GM21390 (cell line): Measurements from ENCODE around the gene ANKRD2.
"Not testable (repeated sequence)": the region's sequence is repeated elsewhere in the genome, so short reads cannot be mapped to it uniquely, and the experiment has no call there.

ENCODE experiments used
- ATAC-seq: cut with Tn5 transposase; IDR thresholded peaks from one replicate; pipeline ENCODE4 v1.9.1; 2021; ENCODE audit not compliant: unreplicated experiment

ANKRD2 gene

DNA sequence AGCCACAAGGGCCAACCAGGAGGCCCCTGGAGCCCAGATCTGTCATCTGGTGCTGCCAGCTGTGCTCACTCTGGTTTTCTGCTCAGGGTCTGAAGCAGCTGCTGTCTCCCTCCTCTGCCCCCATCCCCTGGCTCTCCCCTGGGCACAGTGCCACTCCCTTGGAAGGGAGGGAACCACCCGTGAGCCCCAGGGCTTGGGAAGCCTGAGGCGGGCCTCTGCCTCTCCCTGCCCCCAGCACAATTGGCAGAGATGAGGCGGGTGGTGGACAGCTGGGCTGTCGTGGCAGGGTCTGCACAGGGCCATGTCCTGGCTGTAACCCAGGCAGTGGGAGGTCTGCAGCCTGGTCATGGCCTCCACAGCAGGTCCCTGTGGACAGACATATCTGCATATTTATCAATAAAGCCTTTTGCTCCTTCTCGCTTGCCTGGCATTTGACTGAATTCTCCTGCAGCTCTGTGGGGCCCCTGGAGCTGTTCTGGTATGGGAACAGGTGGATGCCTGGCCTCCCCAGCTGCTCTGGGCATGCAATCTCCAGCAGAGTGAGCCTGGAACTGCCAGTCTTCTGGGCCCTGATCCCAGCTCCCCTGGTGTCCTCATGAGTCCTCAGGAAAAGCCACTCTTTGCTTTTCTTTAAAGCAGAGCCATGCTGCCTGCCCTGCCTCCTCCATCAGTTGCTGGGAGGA is 1.6 kb upstream of the ANKRD2 start:
- ATAC-seq: no peak

DNA sequence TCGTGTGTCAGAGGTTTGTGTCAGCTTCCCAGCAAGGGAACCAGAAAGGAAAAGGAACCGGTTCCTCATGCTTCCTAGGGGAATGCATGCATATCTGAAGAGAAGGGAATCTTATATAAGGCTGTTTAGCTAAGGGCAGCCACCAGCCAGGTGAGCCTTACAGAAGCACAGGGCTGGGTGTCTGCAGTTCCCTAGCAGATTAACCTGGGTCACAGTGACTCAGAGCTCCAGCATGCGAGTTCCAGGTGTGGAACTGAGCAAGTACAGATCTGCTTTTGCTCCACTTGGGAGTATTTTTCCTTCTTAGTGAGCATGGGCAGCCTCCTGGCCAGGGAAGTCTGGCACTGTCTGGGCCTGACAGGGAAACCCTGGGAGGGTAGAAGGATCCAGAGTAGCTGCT is 957 bp upstream of the ANKRD2 start:
- no peak for ATAC-seq

DNA sequence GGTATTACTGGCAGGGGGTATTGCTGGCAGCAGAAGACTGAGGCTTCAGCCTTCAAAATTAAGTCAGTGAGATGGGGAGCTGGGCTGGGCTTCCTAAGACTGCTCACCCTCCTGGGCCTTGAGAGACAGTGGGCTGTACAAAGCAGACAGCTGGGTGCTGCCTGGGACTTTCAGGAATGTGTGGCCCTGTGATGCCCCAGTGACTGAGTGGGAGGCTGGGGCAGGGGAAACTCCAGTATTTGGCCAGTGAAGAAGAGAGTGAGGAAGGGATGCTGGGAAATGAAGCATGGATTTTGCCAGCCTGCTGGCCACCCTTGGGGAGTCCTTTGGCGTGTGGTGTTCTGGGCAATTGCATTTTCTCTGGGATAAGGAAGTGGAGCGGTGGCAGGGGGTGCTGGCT is 442 bp downstream of the ANKRD2 start:
- ATAC-seq: no peak

DNA sequence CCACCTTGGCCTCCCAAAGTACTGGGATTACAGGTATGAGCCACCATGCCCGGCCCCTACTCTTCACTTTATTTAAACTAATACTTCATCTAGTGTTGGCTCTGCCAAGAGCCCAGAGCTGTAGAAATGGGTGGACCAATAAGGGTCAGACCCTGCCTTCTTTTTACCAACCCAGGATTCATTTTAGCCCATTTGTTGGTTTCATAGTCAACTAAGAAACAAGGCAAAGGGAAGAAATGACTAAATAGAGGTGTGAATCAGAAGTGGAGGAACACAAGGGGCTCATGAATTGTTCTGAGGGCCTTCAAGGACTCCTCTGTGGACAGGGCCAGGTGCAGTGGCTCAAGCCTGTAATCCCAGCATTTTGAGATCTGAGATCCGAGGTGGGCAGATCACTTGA is 1.1 kb downstream of the ANKRD2 start:
- ATAC-seq: no peak

DNA sequence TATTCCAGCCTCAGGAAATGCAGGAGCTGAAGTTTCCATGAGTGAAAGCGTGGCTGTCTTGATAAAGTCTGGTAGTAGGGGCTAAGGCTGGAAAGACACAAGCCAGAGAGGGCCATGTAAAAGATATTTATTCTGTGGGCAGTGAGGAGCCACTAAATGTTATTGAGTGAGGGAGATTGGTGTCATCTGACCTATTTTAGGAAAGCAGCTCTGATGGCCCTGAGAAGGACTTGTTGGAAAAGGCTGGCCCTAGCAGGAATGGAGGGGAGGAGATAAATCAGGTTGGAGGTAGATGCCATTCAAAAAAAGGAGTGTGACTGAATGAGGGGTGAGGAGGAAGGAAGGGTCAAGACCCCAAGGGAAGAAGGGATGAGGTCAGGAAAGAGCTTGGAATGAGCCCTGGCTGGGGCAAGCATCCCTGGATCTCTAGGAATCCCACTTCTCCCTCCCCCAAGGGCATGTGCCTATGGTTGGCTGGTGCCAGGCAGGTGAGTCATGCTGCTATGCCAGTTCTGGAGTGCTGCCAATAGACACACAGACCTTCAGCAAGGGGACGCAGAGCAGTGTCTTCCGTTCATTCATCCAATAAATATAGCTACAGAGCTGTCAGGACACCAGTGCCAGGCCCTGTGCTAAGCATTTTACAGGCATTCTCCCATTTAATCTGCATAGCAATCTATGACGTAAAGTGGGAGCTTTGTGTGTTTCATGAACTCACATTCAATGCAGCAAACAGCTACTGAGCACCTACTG is 2.0 kb downstream of the ANKRD2 start:
- ATAC-seq: no peak

DNA sequence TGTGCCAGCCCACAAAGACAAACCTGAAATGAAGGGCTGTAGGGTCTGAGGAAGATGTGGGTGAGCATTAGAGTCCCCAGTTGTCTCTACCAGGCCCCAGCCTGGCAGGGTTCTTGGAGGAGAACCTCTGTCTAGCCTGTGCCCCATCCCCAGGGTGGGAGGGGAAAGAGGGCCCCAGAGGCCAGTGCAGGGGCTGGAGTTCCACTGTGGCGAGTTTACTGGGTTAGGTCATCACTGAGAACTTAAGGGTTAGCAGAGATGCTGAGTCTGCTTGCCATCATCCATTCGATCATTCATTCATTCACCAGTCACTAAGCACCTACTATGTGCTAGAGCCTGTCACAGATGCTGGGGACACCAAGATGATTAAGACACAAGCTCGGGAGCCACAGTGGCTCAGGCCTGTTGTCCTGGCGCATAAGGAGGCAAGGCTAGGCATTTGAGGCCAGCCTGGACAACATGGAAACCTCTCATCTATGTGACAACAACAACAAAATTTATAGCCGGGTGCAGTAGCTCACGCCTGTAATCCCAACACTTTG is 2.6 kb downstream of the ANKRD2 start:
- ATAC-seq: no peak

DNA sequence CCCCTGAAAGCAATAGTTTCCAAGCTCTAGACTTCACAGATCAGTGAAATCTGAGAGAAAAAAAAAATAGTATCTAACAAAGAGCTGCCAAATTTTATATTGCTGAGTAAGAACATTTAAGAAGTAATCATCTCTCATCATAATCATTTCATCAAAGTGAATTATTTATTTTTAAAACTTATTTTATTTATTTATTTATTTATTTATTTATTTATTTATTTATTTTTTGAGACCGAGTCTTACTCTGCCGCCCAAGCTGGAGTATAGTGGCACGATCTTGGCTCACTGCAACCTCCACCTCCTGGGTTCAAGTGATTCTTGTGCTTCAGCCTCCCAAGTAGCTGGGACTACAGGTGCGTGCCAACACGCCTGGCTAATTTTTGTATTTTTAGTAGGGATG is 3.9 kb downstream of the ANKRD2 start:
- ATAC-seq: not testable (repeated sequence)

DNA sequence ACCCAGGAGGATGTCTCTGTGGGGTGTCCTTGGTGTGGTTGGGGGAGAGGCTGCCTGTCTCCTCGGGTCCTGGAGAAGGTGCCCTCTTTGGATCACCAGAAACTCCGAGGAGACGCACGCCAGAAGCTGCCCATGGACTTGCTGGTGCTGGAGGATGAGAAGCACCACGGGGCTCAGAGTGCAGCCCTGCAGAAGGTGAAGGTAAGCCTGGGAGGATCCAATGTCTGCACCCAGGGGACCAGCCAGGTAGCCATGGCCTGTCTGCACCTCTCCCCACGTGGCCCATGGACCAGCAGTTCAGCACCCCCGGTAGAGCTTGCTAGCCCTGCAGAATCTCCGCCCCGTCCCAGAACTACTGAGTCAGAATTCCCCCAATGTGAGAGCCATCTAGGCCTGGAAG is 5.1 kb downstream of the ANKRD2 start:
- ATAC-seq: no peak

DNA sequence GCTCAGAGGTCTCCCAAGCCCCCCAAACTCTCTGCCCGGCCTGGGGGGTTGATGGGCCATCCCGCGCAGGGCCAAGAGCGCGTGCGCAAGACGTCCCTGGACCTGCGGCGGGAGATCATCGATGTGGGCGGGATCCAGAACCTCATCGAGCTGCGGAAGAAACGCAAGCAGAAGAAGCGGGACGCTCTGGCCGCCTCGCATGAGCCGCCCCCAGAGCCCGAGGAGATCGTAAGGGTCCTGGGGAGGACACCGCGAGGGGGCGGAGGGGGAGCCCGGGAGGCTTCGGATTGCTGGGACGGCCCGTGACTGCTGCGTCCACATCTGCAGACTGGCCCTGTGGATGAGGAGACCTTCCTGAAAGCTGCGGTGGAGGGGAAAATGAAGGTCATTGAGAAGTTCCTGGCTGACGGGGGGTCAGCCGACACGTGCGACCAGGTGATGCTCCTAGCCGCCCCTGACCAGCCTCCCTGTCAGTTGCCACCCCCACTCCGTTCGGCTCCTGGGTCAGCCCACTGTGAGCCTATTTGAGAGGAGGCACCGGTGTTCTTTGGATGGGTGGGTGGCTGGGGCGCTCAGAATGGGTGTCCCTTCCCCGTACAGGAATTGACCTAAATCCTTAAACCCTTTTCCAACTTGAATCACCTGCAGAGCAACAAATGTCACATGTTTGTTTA is 5.7 kb downstream of the ANKRD2 start:
- no peak for ATAC-seq

DNA sequence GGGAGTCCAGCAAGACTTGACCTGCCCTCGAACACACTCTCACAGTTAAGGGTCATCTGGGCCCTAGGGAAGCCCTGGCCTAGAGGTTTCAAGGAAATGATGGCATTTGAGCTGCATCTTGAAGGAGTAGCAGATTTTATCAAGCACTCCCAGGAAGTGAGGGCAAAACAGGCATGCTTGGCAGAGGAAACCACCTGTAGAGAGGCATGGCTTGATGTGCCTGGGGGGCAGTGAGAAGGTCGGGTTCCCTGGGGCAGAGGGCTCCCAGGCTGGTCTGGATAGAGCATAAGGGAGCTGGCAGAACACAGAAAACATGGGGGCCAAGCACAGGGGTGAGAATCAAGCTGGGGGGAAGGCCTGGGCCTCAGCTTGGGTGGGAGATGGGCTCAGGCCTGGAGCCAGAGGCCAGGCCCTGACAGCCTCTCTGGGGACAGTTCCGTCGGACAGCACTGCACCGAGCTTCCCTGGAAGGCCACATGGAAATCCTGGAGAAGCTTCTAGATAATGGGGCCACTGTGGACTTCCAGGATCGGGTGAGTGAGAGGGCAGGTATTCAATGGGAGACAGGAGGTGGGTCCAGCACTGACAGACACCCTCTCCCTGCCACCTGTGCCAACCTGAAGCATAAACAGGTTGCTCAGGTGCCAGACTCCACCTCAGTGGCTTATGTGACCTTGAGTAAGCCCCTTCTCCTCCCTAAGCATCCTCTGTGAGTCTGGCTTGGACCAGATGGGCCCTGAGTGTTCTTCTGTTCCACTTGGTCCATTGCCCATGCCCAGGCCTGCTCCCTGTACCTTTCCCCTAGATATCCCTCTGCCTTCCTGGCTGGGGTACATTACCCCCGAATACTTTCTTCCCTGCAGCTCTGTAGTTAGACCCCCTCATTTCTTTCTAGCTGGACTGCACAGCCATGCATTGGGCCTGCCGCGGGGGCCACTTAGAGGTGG is 8.1 kb downstream of the ANKRD2 start:
- ATAC-seq: no peak

DNA sequence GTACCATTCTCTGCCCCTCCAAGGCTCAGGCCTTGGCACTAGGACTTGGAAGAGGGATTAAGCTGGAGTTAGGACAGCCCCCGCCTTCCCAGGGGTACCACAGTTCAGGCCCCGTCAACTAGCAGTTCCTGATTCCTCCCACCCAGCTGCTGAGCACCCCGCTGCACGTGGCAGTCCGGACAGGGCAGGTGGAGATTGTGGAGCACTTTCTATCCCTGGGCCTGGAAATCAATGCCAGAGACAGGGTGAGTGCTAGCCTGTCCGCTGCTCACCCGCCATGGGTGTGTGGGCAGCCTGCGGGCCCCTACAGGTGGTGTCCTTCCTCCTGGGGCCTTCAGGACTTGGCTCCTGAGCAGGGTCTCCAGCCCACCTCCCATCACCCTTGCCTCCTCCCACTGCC is 9.6 kb downstream of the ANKRD2 start:
- no peak for ATAC-seq

DNA sequence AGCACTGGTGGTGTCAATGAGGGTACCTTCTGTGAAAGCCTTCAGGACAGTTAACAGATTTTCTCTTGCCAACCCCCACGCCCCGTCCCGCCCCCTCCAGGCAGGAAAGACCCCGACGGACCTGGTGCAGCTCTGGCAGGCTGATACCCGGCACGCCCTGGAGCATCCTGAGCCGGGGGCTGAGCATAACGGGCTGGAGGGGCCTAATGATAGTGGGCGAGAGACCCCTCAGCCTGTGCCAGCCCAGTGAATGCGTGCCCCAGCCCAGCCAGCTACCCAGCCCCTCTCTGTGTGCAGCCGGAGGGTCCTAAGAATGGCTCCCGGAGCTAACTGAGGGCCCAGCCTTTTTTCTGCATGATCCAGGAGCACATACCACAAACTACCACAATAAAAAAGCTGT is 10.9 kb downstream of the ANKRD2 start:
- no peak for ATAC-seq

DNA sequence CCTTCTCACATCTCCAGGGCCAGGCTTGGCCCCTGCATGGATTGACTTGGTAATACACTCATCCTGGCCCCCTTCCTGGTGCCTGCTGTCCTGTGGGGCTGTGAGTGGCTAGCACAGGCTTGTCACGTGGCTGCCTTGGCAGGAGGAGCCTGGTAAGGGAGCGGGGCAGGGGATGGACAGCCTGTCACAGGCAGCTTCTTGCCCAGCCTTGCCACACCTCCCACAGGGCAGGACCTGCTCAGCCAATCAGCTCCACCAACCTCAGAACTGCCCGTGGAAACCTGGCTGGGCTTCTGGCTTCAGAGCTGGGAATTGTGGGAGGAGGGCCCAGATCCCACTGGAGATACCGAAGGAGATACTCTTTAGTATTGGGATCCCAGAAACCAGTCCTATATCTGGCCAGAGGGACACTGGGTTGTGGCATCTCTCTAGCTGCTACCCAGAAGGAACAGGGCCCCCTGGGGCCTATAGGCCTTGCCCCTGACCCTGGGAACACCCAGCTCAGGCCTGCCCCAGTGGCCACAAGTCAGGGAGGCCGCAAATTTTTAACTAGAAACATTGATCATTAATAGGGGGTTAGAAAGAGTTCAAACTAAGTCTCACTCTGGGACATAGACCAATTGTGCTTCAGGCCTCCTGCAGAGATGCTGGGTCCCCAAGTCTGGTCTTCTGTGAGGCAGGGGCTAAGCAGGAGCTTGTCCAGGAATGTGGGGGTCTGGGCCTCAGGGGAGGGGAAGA is 11.7 kb downstream of the ANKRD2 start, which contains the start of gene HOGA1:
TSS of gene HOGA1 (plus strand) at position 330 of the 738 bp plus-strand sequence. CDS start at position 645, 315 bp downstream.
- ATAC-seq: no peak

DNA sequence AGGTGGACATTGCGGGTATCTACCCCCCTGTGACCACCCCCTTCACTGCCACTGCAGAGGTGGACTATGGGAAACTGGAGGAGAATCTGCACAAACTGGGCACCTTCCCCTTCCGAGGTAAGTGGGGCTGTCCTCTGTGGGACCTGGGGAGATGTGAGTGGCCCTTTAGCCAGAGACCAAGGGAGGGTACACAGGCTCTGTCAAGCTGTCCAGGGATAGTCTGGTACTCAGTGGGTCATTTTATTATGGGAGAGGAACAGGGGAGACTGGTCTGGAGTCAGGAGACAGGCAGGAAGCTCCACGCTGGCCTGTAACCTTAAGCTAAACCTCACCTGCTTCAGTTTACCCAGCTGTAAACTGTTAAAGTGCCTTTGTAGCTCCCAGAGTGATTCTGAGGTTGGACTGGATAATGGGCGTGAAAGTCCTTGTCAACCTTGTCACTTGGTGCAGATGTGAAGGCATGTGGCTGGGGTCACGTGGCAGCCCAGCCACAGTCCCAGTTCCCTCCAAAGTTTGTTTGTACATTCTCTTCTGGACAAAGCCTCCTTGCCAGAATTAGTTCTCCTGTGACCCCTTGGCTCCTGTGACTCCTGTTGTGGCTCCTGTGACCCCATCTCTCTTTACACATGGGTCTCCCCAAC is 12.3 kb downstream of the ANKRD2 start:
- no peak for ATAC-seq

DNA sequence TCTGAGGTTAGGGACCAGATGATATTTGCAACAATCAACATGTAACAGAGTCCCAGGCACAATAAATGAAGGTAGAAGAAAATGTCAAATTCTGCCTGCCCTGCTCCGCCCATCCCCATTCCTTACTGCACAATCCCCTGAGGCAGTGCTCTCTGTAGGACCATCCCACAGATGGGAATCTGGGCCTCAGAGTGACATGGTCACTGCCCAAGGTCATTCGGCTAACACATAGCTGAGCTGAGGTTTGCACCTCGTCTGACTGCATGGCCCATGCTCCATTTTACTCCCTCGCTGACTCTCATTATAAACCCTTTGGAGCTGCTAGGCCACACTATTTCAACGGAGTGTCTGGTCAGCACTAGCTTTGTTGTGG is 12.8 kb downstream of the ANKRD2 start:
- ATAC-seq: no peak

DNA sequence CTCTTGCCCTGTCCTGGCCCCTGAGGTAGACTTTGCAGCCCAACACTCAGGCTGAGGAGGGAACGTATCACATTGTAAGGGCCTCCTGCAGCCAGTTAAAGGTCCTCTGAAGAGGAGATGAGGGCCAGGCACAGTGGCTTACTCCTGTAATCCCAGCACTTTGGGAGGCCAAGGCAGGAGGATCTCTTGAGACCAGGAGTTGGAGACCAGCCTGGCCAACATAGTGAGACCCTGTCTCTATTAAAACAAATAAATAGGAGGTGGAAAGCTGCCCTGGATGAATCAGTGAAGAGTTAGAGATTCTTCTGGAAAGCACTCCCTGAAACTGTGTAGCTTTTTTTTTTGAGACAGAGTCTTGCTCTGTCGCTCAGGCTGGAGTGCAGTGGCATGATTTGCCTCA is 14.6 kb downstream of the ANKRD2 start:
- no peak for ATAC-seq

DNA sequence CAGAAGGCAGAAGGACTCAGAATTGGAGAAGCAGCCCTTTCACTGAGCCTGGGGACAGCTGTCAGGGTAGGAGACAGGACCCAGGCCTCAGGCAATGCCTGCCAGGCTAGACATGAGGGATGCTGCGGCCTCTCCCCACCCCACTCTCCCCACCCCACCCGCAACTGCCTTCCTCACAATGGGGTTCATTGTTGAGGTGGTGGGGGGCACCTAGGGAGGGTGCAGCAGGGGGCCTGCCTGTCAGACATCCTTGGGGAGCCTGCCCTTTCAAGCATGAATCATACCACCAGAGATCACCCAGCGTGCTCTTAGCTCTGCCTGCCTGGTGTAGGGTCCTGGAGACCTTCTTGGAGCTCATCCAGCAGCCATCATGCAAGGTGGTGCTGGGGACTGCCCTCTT is 16.9 kb downstream of the ANKRD2 start, which contains the start of gene C10orf62:
TSS of gene C10orf62 (plus strand) at position 243 of the 400 bp plus-strand sequence. CDS start 177 bp downstream, outside the sequence.
- no peak for ATAC-seq

DNA sequence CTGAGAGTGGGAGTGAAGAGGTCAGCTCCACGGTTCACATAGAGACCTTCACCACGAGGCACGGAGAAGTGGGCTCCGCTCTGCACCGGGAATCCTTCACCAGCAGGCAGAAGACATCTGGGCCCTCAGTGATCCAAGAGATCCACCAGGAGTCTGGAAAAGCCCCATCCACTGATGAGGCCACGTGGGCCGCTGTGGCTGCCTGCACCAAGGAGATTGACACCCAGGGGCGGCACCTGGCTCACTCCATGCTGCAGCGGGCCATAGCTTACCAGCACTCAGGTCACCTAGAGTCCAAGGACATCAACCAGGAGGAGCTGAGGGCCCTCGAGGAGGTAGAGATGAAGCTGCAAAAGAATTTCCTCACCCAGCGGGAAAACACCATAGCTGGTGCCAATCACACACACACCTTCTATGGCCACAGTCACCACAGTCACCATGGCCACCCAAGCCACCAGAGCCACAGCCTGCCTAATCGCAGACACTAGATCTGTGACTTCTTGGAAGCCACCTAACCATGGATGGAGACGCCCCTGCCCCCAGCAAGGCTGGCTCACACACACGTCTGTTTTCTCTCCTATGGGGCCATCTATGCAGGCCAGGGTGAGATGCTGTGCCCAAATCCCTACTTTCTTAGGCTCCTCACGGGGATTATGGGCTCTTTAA is 17.6 kb downstream of the ANKRD2 start:
- no peak for ATAC-seq
